WTC11 (cell line): Measurements from ENCODE around the gene ABL1. TPM values are rescaled to one million over a fixed set of nuclear protein-coding genes. Genes with fewer than 3 reads are reported as not detected.

Source experiments
- ATAC-seq: fragments of 200-7000 bp; cut with Tn5 transposase; 2 replicates; pipeline ENCODE4 v1.10.0; 2021; ENCODE audit warnings: mild to moderate bottlenecking, moderate library complexity
- CTCF ChIA-PET: fragments of 300-600 bp; sonication (Branson Sonifier 250); formaldehyde crosslinking; loops from one replicate; lab custom pipeline; 2021; ENCODE audit warnings: antibody characterized with exemption; lab: Charles Lee
- POLR2A ChIA-PET: fragments of 350-600 bp; sonication (Branson Sonifier 250); formaldehyde crosslinking; loops from one replicate; lab custom pipeline; 2021; ENCODE audit warnings: antibody characterized with exemption; lab: Charles Lee
- DNase-seq: peaks from one replicate; pipeline ENCODE4 v3.0.0; 2021; ENCODE audit warnings: low spot score
- H3K27ac Mint-ChIP-seq: 2 replicates; pipeline ENCODE4 v1.8.0; 2021; ENCODE audit warnings: mixed read lengths
- H3K27me3 Mint-ChIP-seq: 2 replicates; pipeline ENCODE4 v1.8.0; 2021; ENCODE audit warnings: low read depth, mild to moderate bottlenecking, moderate library complexity, mixed read lengths
- H3K36me3 Mint-ChIP-seq: 2 replicates; pipeline ENCODE4 v1.8.0; 2021; ENCODE audit warnings: mixed read lengths
- H3K4me1 Mint-ChIP-seq: 2 replicates; pipeline ENCODE4 v1.8.0; 2022; ENCODE audit warnings: mixed read lengths
- H3K4me3 Mint-ChIP-seq: 2 replicates; pipeline ENCODE4 v1.8.0; 2021; ENCODE audit warnings: mild to moderate bottlenecking, moderate library complexity, mixed read lengths
- H3K9me3 Mint-ChIP-seq: 2 replicates; pipeline ENCODE4 v1.8.0; 2021; ENCODE audit warnings: mixed read lengths
- AFF4 ChIP-seq: sonication (generic); formaldehyde crosslinking; IDR thresholded peaks from 2 replicates; pipeline ENCODE4 v1.8.1; 2023; ENCODE audit warnings: mild to moderate bottlenecking, missing genetic modification reagents, borderline replicate concordance
- ATF3 ChIP-seq: sonication (generic); formaldehyde crosslinking; conservative IDR thresholded peaks from 2 replicates; pipeline ENCODE4 v1.8.1; 2022; ENCODE audit warnings: mild to moderate bottlenecking, missing genetic modification reagents
- ATF6 ChIP-seq: sonication (generic); formaldehyde crosslinking; IDR thresholded peaks from 2 replicates; pipeline ENCODE4 v1.8.1; 2023; ENCODE audit warnings: mild to moderate bottlenecking, missing genetic modification reagents
- E2F1 ChIP-seq: sonication (generic); formaldehyde crosslinking; IDR thresholded peaks from 2 replicates; pipeline ENCODE4 v1.8.0; 2022; ENCODE audit warnings: mild to moderate bottlenecking, missing genetic modification reagents
- ESRRA ChIP-seq: sonication (generic); formaldehyde crosslinking; IDR thresholded peaks from 2 replicates; pipeline ENCODE4 v1.8.1; 2022; ENCODE audit warnings: mild to moderate bottlenecking, missing genetic modification reagents, borderline replicate concordance
- JUN ChIP-seq: sonication (generic); formaldehyde crosslinking; IDR thresholded peaks from 2 replicates; pipeline ENCODE4 v1.8.0; 2023; ENCODE audit warnings: mild to moderate bottlenecking, missing genetic modification reagents
- MAX ChIP-seq: sonication (generic); formaldehyde crosslinking; IDR thresholded peaks from 2 replicates; pipeline ENCODE4 v1.8.0; 2022; ENCODE audit warnings: mild to moderate bottlenecking, missing genetic modification reagents
- MLX ChIP-seq: sonication (generic); formaldehyde crosslinking; IDR thresholded peaks from 2 replicates; pipeline ENCODE4 v1.8.1; 2023; ENCODE audit warnings: mild to moderate bottlenecking, missing genetic modification reagents, moderate library complexity
- NFATC4 ChIP-seq: fragments of 250-450 bp; sonication (Bioruptor Pico); IDR thresholded peaks from 2 replicates; pipeline ENCODE4 v1.9.0; 2021; ENCODE audit warnings: mild to moderate bottlenecking
- NR2C2 ChIP-seq: sonication (generic); formaldehyde crosslinking; IDR thresholded peaks from 2 replicates; pipeline ENCODE4 v1.8.0; 2022; ENCODE audit warnings: mild to moderate bottlenecking, missing genetic modification reagents
- OVOL2 ChIP-seq: fragments of 250-450 bp; sonication (Bioruptor Pico); IDR thresholded peaks from 2 replicates; pipeline ENCODE4 v1.9.0; 2021; ENCODE audit warnings: mild to moderate bottlenecking, borderline replicate concordance
- PRRX2 ChIP-seq: fragments of 250-450 bp; sonication (Bioruptor Pico); IDR thresholded peaks from 2 replicates; pipeline ENCODE4 v1.8.0; 2021; ENCODE audit warnings: mild to moderate bottlenecking
- SMAD4 ChIP-seq: sonication (generic); formaldehyde crosslinking; IDR thresholded peaks from 2 replicates; pipeline ENCODE4 v1.8.0; 2022; ENCODE audit warnings: mild to moderate bottlenecking, missing genetic modification reagents
- SOX15 ChIP-seq: fragments of 250-450 bp; sonication (Bioruptor Pico); IDR thresholded peaks from 2 replicates; pipeline ENCODE4 v1.9.0; 2021; ENCODE audit warnings: mild to moderate bottlenecking
- STAT6 ChIP-seq: sonication (generic); formaldehyde crosslinking; conservative IDR thresholded peaks from 2 replicates; pipeline ENCODE4 v1.8.1; 2023; ENCODE audit warnings: mild to moderate bottlenecking, low read depth, missing genetic modification reagents, moderate library complexity
- TEAD4 ChIP-seq: sonication (generic); formaldehyde crosslinking; IDR thresholded peaks from 2 replicates; pipeline ENCODE4 v1.8.0; 2022; ENCODE audit warnings: mild to moderate bottlenecking, missing genetic modification reagents
- ZNF138 ChIP-seq: sonication (generic); formaldehyde crosslinking; conservative IDR thresholded peaks from 2 replicates; pipeline ENCODE4 v1.8.1; 2022; ENCODE audit warnings: mild to moderate bottlenecking, moderate library complexity, missing genetic modification reagents
- ZNF263 ChIP-seq: sonication (generic); formaldehyde crosslinking; IDR thresholded peaks from 2 replicates; pipeline ENCODE4 v1.8.1; 2022; ENCODE audit warnings: low read depth, mild to moderate bottlenecking, moderate library complexity, missing genetic modification reagents
- ZNF416 ChIP-seq: fragments of 250-450 bp; sonication (Bioruptor Pico); IDR thresholded peaks from 2 replicates; pipeline ENCODE4 v1.9.0; 2021; ENCODE audit warnings: mild to moderate bottlenecking, inconsistent platforms
- total RNA-seq: library from RNA; stranded (reverse); gene quantifications from 3 replicates; pipeline ENCODE4 v1.2.3, GENCODE V29; 2021

ABL1 gene
- total RNA-seq, 1 experiment from 2014 or later = 104 TPM

GRCh38 chr9:130912932-130913598, 78.0 kb downstream of the ABL1 start (continued):
- TF ChIP-seq STAT6 (CRISPR knock-in tag) = no peak

- peaks cover 9% of the 10 kb centered on the region for H3K4me1 Mint-ChIP-seq
- ATAC-seq = peak; percentile 15
- H3K27ac Mint-ChIP-seq = peak overlapping the region; percentile 85
- H3K4me3 Mint-ChIP-seq = no peak overlapping the region
- no peaks in the 10 kb centered on the region for H3K36me3 Mint-ChIP-seq
- ChIA-PET CTCF (interaction anchor here (0.9 to 2.4 kb wide), 8 partner anchors 21 to 144 kb away, joined by 3 to 20 read pairs (median 6); no protein-coding TSS in a partner anchor), POLR2A (interaction anchor here (0.8 to 0.9 kb wide), 2 partner anchors 28 to 78 kb away, joined by 3 to 4 read pairs; no protein-coding TSS in a partner anchor)
- H3K9me3 Mint-ChIP-seq = no peaks in the 10 kb centered on the region
- no peaks in the 10 kb centered on the region for H3K27me3 Mint-ChIP-seq
- TF ChIP-seq NR2C2 (no peak), ESRRA (CRISPR knock-in tag) (no peak), MLX (CRISPR knock-in tag) (no peak), NFATC4 (CRISPR knock-in tag) (no peak), SOX15 (CRISPR knock-in tag) (no peak), ZNF138 (no peak), JUN (CRISPR knock-in tag) (no peak), ZNF263 (CRISPR knock-in tag) (no peak), MAX (CRISPR knock-in tag) (no peak), ATF6 (no peak), PRRX2 (CRISPR knock-in tag) (no peak), AFF4 (CRISPR knock-in tag) (no peak), E2F1 (no peak), SMAD4 (CRISPR knock-in tag) (no peak), TEAD4 (CRISPR knock-in tag) (no peak), ZNF416 (no peak), OVOL2 (CRISPR knock-in tag) (no peak), ATF3 (no peak)
- DNase-seq = no peak
These were observed 78.8 kb downstream of the ABL1 start for GRCh38 chr9:130913599-130914416.
